GM18909 (cell line): ENCODE data around the gene HIVEP3.

Experiments
- ATAC-seq: cut with Tn5 transposase; IDR thresholded peaks from one replicate; pipeline ENCODE4 v1.9.1; 2021; ENCODE audit warnings: mild to moderate bottlenecking; ENCODE audit not compliant: unreplicated experiment, poor library complexity

HIVEP3 gene

DNA sequence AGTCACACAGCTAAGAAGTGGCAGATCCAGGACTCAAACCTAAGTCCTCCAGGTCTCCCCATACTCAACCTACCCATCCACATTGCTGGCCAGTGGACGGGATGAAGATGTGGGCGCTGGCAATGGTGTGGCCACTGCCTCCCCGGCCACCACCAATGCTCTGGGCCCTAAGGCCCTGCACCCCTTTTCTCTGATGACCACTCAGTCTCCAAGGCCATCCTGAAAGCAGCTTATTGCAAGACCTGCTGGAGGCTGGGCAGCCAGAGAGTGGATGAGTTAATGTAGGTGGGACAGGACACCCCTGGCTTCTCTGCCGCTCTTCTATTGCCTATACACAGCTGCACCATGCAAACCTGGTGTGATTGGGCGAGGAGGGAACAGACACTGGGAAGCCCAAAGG is 178.7 kb downstream of the HIVEP3 start:
- no peak for ATAC-seq

- ATAC-seq, result peak; percentile 58
Observed at GRCh38 chr1:41739061-41739955, 179.4 kb downstream of the HIVEP3 start.

GRCh38 chr1:41738475-41738874 is 180.2 kb downstream of the HIVEP3 start:
- ATAC-seq, result no peak

GRCh38 chr1:41738006-41738405 is 180.7 kb downstream of the HIVEP3 start:
- no peak for ATAC-seq

GRCh38 chr1:41735631-41736260 is 183.0 kb downstream of the HIVEP3 start:
- no peak for ATAC-seq

- ATAC-seq, result no peak
Observed at GRCh38 chr1:41735139-41735538, 183.6 kb downstream of the HIVEP3 start.

GRCh38 chr1:41734201-41734970 is 184.3 kb downstream of the HIVEP3 start:
- ATAC-seq, result no peak

- no peak for ATAC-seq
Observed at GRCh38 chr1:41733725-41734124, 185.0 kb downstream of the HIVEP3 start.

GRCh38 chr1:41733021-41733420 is 185.7 kb downstream of the HIVEP3 start:
- no peak for ATAC-seq

- ATAC-seq, result no peak
Observed at GRCh38 chr1:41731516-41732030, 187.1 kb downstream of the HIVEP3 start.

- no peak for ATAC-seq
Observed at GRCh38 chr1:41730806-41731205, 187.9 kb downstream of the HIVEP3 start.

- peak; percentile 85 for ATAC-seq
Observed at GRCh38 chr1:41728403-41729202, 190.1 kb downstream of the HIVEP3 start.

DNA sequence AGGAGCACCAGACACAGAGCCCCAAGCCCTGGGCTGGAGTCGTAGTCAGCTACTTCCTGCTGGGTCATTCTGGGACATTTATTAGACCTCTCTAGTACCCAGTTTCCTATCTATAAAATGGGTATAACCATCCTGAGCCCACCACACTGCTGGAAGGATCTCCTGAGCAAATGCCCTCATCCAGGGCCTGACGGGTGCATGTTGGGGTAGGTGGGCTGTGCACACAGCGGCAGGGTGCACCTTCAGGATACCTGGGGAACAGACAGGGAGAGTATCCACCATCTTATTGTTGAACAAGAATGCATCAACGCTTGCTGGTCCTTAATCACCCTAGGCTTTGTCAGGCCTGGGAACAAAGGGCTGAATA is 191.0 kb downstream of the HIVEP3 start:
- ATAC-seq, result no peak

- peak; percentile 44 for ATAC-seq
Observed at GRCh38 chr1:41726899-41727748, 191.6 kb downstream of the HIVEP3 start.

GRCh38 chr1:41726292-41726691 is 192.4 kb downstream of the HIVEP3 start:
- no peak for ATAC-seq

GRCh38 chr1:41724926-41725325 is 193.8 kb downstream of the HIVEP3 start:
- no peak for ATAC-seq

- ATAC-seq, result no peak
Observed at GRCh38 chr1:41724248-41724647, 194.5 kb downstream of the HIVEP3 start.

- ATAC-seq, result no peak
Observed at GRCh38 chr1:41723786-41724185, 194.9 kb downstream of the HIVEP3 start.

GRCh38 chr1:41722184-41722583 is 196.5 kb downstream of the HIVEP3 start:
- no peak for ATAC-seq
